Measurements from ENCODE around the gene BCL7C. TPM values are rescaled to one million over a fixed set of nuclear protein-coding genes. Genes with fewer than 3 reads are reported as not detected.
"Not testable (repeated sequence)": the region's sequence is repeated elsewhere in the genome, so short reads cannot be mapped to it uniquely, and the experiment has no call there.

Gene BCL7C
- total RNA-seq (10 to 100 TPM; 13.9 to 18.1 (median 15.1) TPM), polyA plus RNA-seq (10 to 100 TPM; 18.9 to 40.9 (median 30.2) TPM)
- long read RNA-seq, donor 1, transcript BCL7C-201 (6 exons, 1,740 nt), result major isoform, 26 of 29 reads
- long read RNA-seq, donor 1, partial matches to known transcripts, result 1 of 29 reads
- long read RNA-seq, donor 1, other reads (novel, unspliced or antisense), result 2 of 29 reads
- long read RNA-seq, donor 2, transcript BCL7C-201 (6 exons, 1,740 nt), result major isoform, 39 of 45 reads
- long read RNA-seq, donor 2, partial matches to known transcripts, result 0 of 45 reads
- long read RNA-seq, donor 2, other reads (novel, unspliced or antisense), result 2 of 45 reads

- 1% methylated on average over 45 to 97 of the region's 97 CpGs for WGBS, 3 donors
- TF ChIP-seq CTCF (IDR thresholded peaks at IDR 0.05), result peak; percentile 54
- H3K27me3 ChIP-seq (ENCODE audit: insufficient read depth in 3 of 3, low read length in 2 of 3), result no peaks in the 10 kb centered on the region
- peaks cover 13% of the 10 kb centered on the region for H3K4me1 ChIP-seq
- no peaks in the 10 kb centered on the region for H3K9me3 ChIP-seq
- peak; percentile 94 to 96 for DNase-seq
- H3K27ac ChIP-seq, result peak within 1 kb of the TSS; percentile 93
- peak; percentile 81 to 89 (median 84) for ATAC-seq
- peak within 1 kb of the TSS; percentile 95 for H3K4me3 ChIP-seq
- H3K36me3 ChIP-seq (ENCODE audit: insufficient read depth in 1 of 2, low read depth in 1 of 2), result peaks cover 0 to 18% of the 10 kb centered on the region in 2 donors
- intact Hi-C loops (cut with DNase I), result loop anchor here in 1 of 2 donors (2.0 kb wide), 1 partner anchor 19 kb away; no protein-coding TSS in a partner anchor
Observed at GRCh38 chr16:30893744-30894539, at the start of gene BCL7C. Gene BCL7C, minus strand, starts transcription at chr16:30894077. Its CDS starts 133 bp downstream, at chr16:30893944.

DNA sequence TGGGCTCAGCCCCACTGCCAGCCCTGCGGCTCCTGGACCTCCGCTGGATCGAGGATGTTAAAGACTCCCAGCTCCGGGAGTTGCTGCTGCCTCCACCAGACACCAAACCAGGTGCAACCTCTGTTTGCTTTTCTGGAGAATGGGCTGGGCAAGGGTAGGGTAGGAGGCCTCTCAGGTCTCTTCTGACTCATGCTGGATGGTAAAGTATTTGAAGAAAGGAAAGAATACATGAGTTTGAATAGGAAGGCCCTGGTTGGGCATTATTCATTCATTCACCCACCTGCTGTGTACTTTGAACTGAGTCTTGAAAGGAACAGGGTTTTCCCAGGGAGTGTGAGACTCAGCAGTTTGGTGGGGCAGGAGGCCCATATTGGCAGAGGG, 48.5 kb upstream of the BCL7C start:
- no peaks in the 10 kb centered on the region for H3K27me3 ChIP-seq (ENCODE audit: insufficient read depth in 3 of 3, low read length in 2 of 3)
- intact Hi-C loops (cut with DNase I), result no loop called here
- peaks cover 11% of the 10 kb centered on the region for H3K4me1 ChIP-seq
- ATAC-seq (no peak), DNase-seq (no peak)
- H3K9me3 ChIP-seq, result no peaks in the 10 kb centered on the region
- WGBS, 3 donors, result 86 to 91% (median 87%) methylated on average over 4 of the region's 4 CpGs
- peak overlapping the region; percentile 67 for H3K27ac ChIP-seq
- H3K4me3 ChIP-seq, result no peak overlapping the region
- peaks cover 0 to 23% of the 10 kb centered on the region in 2 donors for H3K36me3 ChIP-seq (ENCODE audit: insufficient read depth in 1 of 2, low read depth in 1 of 2)
- no peak for TF ChIP-seq CTCF (IDR thresholded peaks at IDR 0.05)

- Histone ChIP-seq H3K27me3 (ENCODE audit: insufficient read depth in 3 of 3, low read length in 2 of 3) (no peaks in the 10 kb centered on the region), H3K4me1 (peaks cover 11% of the 10 kb centered on the region), H3K4me3 (no peak overlapping the region), H3K27ac (peak overlapping the region; percentile 67), H3K9me3 (no peaks in the 10 kb centered on the region), H3K36me3 (ENCODE audit: insufficient read depth in 1 of 2, low read depth in 1 of 2) (peaks cover 0 to 23% of the 10 kb centered on the region in 2 donors)
- TF ChIP-seq CTCF (IDR thresholded peaks at IDR 0.05), result peak; percentile 74
- intact Hi-C loops (cut with DNase I), result no loop called here
- DNase-seq, result peak; percentile 76 to 87
- ATAC-seq, result peak; percentile 91 to 95 (median 92)
- 18 to 28% (median 22%) methylated on average over 15 of the region's 15 CpGs for WGBS, 3 donors
Observed at GRCh38 chr16:30941600-30942425, 47.9 kb upstream of the BCL7C start.

GRCh38 chr16:30939571-30939970, 45.7 kb upstream of the BCL7C start:
- ATAC-seq; intact Hi-C loops (cut with DNase I); H3K27ac ChIP-seq; H3K27me3 ChIP-seq (ENCODE audit: insufficient read depth in 3 of 3, low read length in 2 of 3); H3K9me3 ChIP-seq; DNase-seq; H3K4me3 ChIP-seq: not testable (repeated sequence)
- Histone ChIP-seq H3K4me1 (peaks cover 11% of the 10 kb centered on the region), H3K36me3 (ENCODE audit: insufficient read depth in 1 of 2, low read depth in 1 of 2) (peaks cover 0 to 24% of the 10 kb centered on the region in 2 donors)
- WGBS, 3 donors, result 89 to 94% (median 91%) methylated on average over 8 of the region's 8 CpGs

Measured in psoas muscle (tissue), 8 donors.